IMR-90 (cell line): ENCODE results near the gene SH3TC1. TPM values are rescaled to one million over a fixed set of nuclear protein-coding genes. Genes with fewer than 3 reads are reported as not detected.
A peak's percentile ranks its signal among the peaks of the same experiment; 100 is the strongest.

Experiments
- ATAC-seq: fragments of 200-7000 bp; cut with Tn5 transposase; 2 replicates; pipeline ENCODE4 v1.9.1; 2020; ENCODE audit warnings: low read depth, mild to moderate bottlenecking, moderate library complexity
- BruUV-seq: library from RNA; stranded (reverse); fragments of 400-500 nt; replicated peaks from 2 replicates; lab custom pipeline; 2021; lab: Mats Ljungman, UMichigan
- CTCF ChIA-PET: fragments of 300-600 bp; formaldehyde crosslinking; extraction: SDS; loops from one replicate; lab custom pipeline; 2021; ENCODE audit warnings: antibody characterized with exemption; lab: Yijun Ruan, JAX
- POLR2A ChIA-PET: fragments of 300-600 bp; sonication (Branson Sonifier 250); formaldehyde crosslinking; loops from one replicate; lab custom pipeline; 2022; ENCODE audit warnings: antibody characterized with exemption; ENCODE audit not compliant: unreplicated experiment; lab: Charles Lee
- DNase-seq: peaks from one replicate; pipeline ENCODE4 v3.0.0; 2013
- H2AFZ ChIP-seq: replicated peaks from 2 replicates; pipeline ENCODE3; 2013; ENCODE audit warnings: low read length, mild to moderate bottlenecking; ENCODE audit not compliant: poor library complexity
- H2AK5ac ChIP-seq: 2 replicates; pipeline ENCODE4 v1.6.1; 2013; ENCODE audit warnings: low read depth, low read length, inconsistent platforms
- H2AK9ac ChIP-seq: replicated peaks from 2 replicates; pipeline ENCODE3; 2013; ENCODE audit warnings: mild to moderate bottlenecking, low read depth, low read length, moderate library complexity; ENCODE audit not compliant: poor library complexity
- H2BK120ac ChIP-seq: 2 replicates; pipeline ENCODE4 v1.6.1; 2013; ENCODE audit warnings: low read depth, low read length, inconsistent platforms
- H2BK15ac ChIP-seq: 3 replicates; pipeline ENCODE4 v1.6.1; 2013; ENCODE audit warnings: low read depth, low read length, inconsistent platforms
- H2BK20ac ChIP-seq: 2 replicates; pipeline ENCODE4 v1.6.1; 2013; ENCODE audit warnings: low read depth, mild to moderate bottlenecking, inconsistent platforms, low read length, moderate library complexity
- H2BK5ac ChIP-seq: 2 replicates; pipeline ENCODE4 v1.6.1; 2013; ENCODE audit warnings: mild to moderate bottlenecking, low read depth, low read length, inconsistent platforms; ENCODE audit not compliant: poor library complexity, severe bottlenecking
- H3K14ac ChIP-seq: replicated peaks from 2 replicates; pipeline ENCODE4 v1.6.1; 2013; ENCODE audit warnings: low read depth, low read length, inconsistent platforms
- H3K18ac ChIP-seq: 2 replicates; pipeline ENCODE4 v1.6.1; 2013; ENCODE audit warnings: low read depth, low read length, control low read depth
- H3K23ac ChIP-seq: 2 replicates; pipeline ENCODE4 v1.6.1; 2013; ENCODE audit warnings: low read depth, low read length, inconsistent platforms
- H3K27ac ChIP-seq: 2 replicates; pipeline ENCODE4 v1.5.1; 2013; ENCODE audit warnings: mild to moderate bottlenecking, control low read depth, low read length; ENCODE audit not compliant: insufficient read depth
- H3K27me3 ChIP-seq: 2 replicates; pipeline ENCODE4 v1.6.1; 2013; ENCODE audit warnings: low read length; ENCODE audit not compliant: control insufficient read depth, insufficient read depth
- H3K36me3 ChIP-seq: 2 replicates; pipeline ENCODE4 v1.6.1; 2013; ENCODE audit warnings: low read length, mixed read lengths; ENCODE audit not compliant: control insufficient read depth, insufficient read depth
- H3K4ac ChIP-seq: 2 replicates; pipeline ENCODE4 v1.6.1; 2013; ENCODE audit warnings: low read depth, low read length, inconsistent platforms
- H3K4me1 ChIP-seq: 2 replicates; pipeline ENCODE4 v1.6.1; 2013; ENCODE audit warnings: low read length, mixed read lengths; ENCODE audit not compliant: control insufficient read depth, insufficient read depth
- H3K4me2 ChIP-seq: 2 replicates; pipeline ENCODE4 v1.6.1; 2013; ENCODE audit warnings: low read depth, mild to moderate bottlenecking, control low read depth, low read length, moderate library complexity
- H3K4me3 ChIP-seq: 2 replicates; pipeline ENCODE4 v1.5.1; 2013; ENCODE audit warnings: low read depth, mild to moderate bottlenecking, control low read depth, low read length, moderate library complexity; ENCODE audit not compliant: insufficient read depth
- H3K56ac ChIP-seq: 2 replicates; pipeline ENCODE4 v1.6.1; 2013; ENCODE audit warnings: low read length, inconsistent platforms; ENCODE audit not compliant: insufficient read depth; ENCODE audit errors: extremely low read depth
- H3K79me1 ChIP-seq, 2 experiments: 2 replicates each; pipeline ENCODE4 v1.6.1; 2013; ENCODE audit warnings: low read length in 2 of 2, inconsistent platforms in 1 of 2, low read depth in 1 of 2
- H3K9ac ChIP-seq: 2 replicates; pipeline ENCODE4 v1.6.1; 2013; ENCODE audit warnings: low read depth, low read length, control low read depth
- H3K9me1 ChIP-seq: 2 replicates; pipeline ENCODE4 v1.6.1; 2013; ENCODE audit warnings: low read length, inconsistent platforms; ENCODE audit not compliant: insufficient read depth
- H3K9me3 ChIP-seq: 2 replicates; pipeline ENCODE4 v1.6.1; 2013; ENCODE audit warnings: low read length; ENCODE audit not compliant: control insufficient read depth, insufficient read depth
- H4K20me1 ChIP-seq: 2 replicates; pipeline ENCODE4 v1.6.1; 2013; ENCODE audit warnings: low read length, inconsistent platforms; ENCODE audit not compliant: insufficient read depth
- H4K5ac ChIP-seq: 2 replicates; pipeline ENCODE4 v1.6.1; 2013; ENCODE audit warnings: mild to moderate bottlenecking, low read depth, low read length, control low read depth
- H4K8ac ChIP-seq, 2 experiments: 2 replicates each; pipeline ENCODE4 v1.6.1; 2013; ENCODE audit warnings: low read depth in 2 of 2, low read length in 2 of 2, control low read depth in 1 of 2, inconsistent platforms in 1 of 2
- H4K91ac ChIP-seq: 2 replicates; pipeline ENCODE4 v1.6.1; 2013; ENCODE audit warnings: low read depth, low read length, inconsistent platforms; ENCODE audit not compliant: insufficient read depth
- BHLHE40 ChIP-seq: fragments of 150-350 bp; IDR thresholded peaks from 2 replicates; pipeline ENCODE4 v1.6.1; 2016; ENCODE audit warnings: mild to moderate bottlenecking, low read depth, low read length
- CEBPB ChIP-seq: IDR thresholded peaks from 2 replicates; pipeline ENCODE4 v1.6.1; 2012; ENCODE audit warnings: low read depth, low read length, improper control_type of control experiment
- CHD1 ChIP-seq: IDR thresholded peaks from 2 replicates; pipeline ENCODE4 v1.6.1; 2012; ENCODE audit warnings: low read depth, low read length, improper control_type of control experiment
- ELK1 ChIP-seq: fragments of 150-350 bp; IDR thresholded peaks from 2 replicates; pipeline ENCODE4 v1.6.1; 2016; ENCODE audit warnings: low read depth, mild to moderate bottlenecking, low read length, moderate library complexity, borderline replicate concordance
- FOS ChIP-seq: fragments of 150-350 bp; IDR thresholded peaks from 2 replicates; pipeline ENCODE4 v1.6.1; 2016; ENCODE audit warnings: low read depth, low read length
- MAZ ChIP-seq: IDR thresholded peaks from 2 replicates; pipeline ENCODE4 v1.6.1; 2012; ENCODE audit warnings: low read depth, mild to moderate bottlenecking, low read length, improper control_type of control experiment, moderate library complexity, borderline replicate concordance
- MXI1 ChIP-seq: IDR thresholded peaks from 2 replicates; pipeline ENCODE4 v1.6.1; 2012; ENCODE audit warnings: low read depth, mild to moderate bottlenecking, low read length, moderate library complexity, borderline replicate concordance
- NFE2L2 ChIP-seq: fragments of 150-350 bp; IDR thresholded peaks from 2 replicates; pipeline ENCODE4 v1.6.1; 2016; ENCODE audit warnings: low read depth, mild to moderate bottlenecking, low read length
- RAD21 ChIP-seq: IDR thresholded peaks from 2 replicates; pipeline ENCODE4 v1.6.1; 2012; ENCODE audit warnings: low read length, improper control_type of control experiment
- RFX5 ChIP-seq: IDR thresholded peaks from 2 replicates; pipeline ENCODE4 v1.8.0; 2012; ENCODE audit warnings: low read depth, mild to moderate bottlenecking, low read length, moderate library complexity
- SMC3 ChIP-seq: fragments of 150-350 bp; IDR thresholded peaks from 2 replicates; pipeline ENCODE4 v1.6.1; 2016; ENCODE audit warnings: low read depth, mild to moderate bottlenecking, antibody characterized with exemption, low read length, moderate library complexity
- USF2 ChIP-seq: fragments of 150-350 bp; IDR thresholded peaks from 2 replicates; pipeline ENCODE4 v1.6.1; 2017; ENCODE audit warnings: mild to moderate bottlenecking, antibody characterized with exemption, low read length, low read depth
- WGBS, 2 experiments: methylation state at CpG; one replicate each; pipeline versions ENCODE4 v1.1.5 to v1.1.7; 2013; ENCODE audit warnings: missing lambda C conversion rate in 2 of 2; ENCODE audit not compliant: insufficient read length in 1 of 2; ENCODE audit errors: extremely low coverage in 2 of 2; 5-methylcytosine and 5-hydroxymethylcytosine counted together
- dilution Hi-C: fragments of 300-500 bp; cut with HindIII; formaldehyde crosslinking; loops from one replicate; pipeline ENCODE4 v1.14.3; 2018; ENCODE audit warnings: low sequenced_read_pairs; ENCODE audit not compliant: unreplicated experiment
- in situ Hi-C: fragments of 300-500 bp; cut with MboI; formaldehyde crosslinking; loops from 3 replicates; pipeline ENCODE4 v1.14.3; 2019; ENCODE audit warnings: low sequenced_read_pairs, inconsistent platforms, mixed read lengths
- intact Hi-C: fragments of 100-400 bp; cut with micrococcal nuclease; formaldehyde crosslinking; loops from 2 replicates; pipeline ENCODE4 v1.10.0; 2022
- polyA plus RNA-seq, 3 experiments: library from polyadenylated mRNA; depleted of rRNA; stranded (reverse); fragments of >200 nt; gene quantifications; 2 replicates each; pipeline ENCODE4 v1.2.3, GENCODE V29; 2012; ENCODE audit warnings: low replicate concordance in 1 of 3
- total RNA-seq: library from RNA; depleted of rRNA; stranded (reverse); fragments of >200 nt; gene quantifications from 2 replicates; pipeline ENCODE4 v1.2.3, GENCODE V29; 2012

The SH3TC1 gene
- total and polyA plus RNA-seq, 2 of the 4 experiments (the other 2 are of a cell fraction) = 1.6 to 2.2 TPM

GRCh38 chr4:8269535-8270417 is 70.7 kb downstream of the SH3TC1 start, which contains the start of gene HTRA3 (continued):
- TF ChIP-seq CEBPB (no peak), FOS (no peak), RAD21 (no peak)

GRCh38 chr4:8270418-8270771 is 71.3 kb downstream of the SH3TC1 start:
- 64% methylated on average over 4 of the region's 11 CpGs; no CpG with 5 or more reads in 1 of the 2 experiments for WGBS, 2 experiments
- no peak overlapping the region for H3K18ac ChIP-seq
- H3K27me3 ChIP-seq = peaks cover 9% of the 10 kb centered on the region
- POLR2A ChIA-PET = no interaction called here
- H3K4me3 ChIP-seq = no peak overlapping the region
- H3K4ac ChIP-seq = no peak overlapping the region
- no peak overlapping the region; the same call in 1 of the 2 replicates for H4K91ac ChIP-seq
- H2AFZ ChIP-seq = no peak overlapping the region
- no peak overlapping the region for H3K14ac ChIP-seq
- in situ Hi-C loops = no loop called here
- peak overlapping the region; percentile 3; the same call in 1 of the 2 replicates for H3K23ac ChIP-seq
- H3K9ac ChIP-seq = no peak overlapping the region
- peaks cover 6% of the 10 kb centered on the region; the same call in 1 of the 2 replicates for H3K9me1 ChIP-seq
- no peak for ATAC-seq
- no peak for DNase-seq
- intact Hi-C loops = no loop called here
- H4K8ac ChIP-seq = peak overlapping the region in 1 of 2 experiments; percentile 13; a peak in 1 of 4 replicates
- H2BK20ac ChIP-seq = no peak overlapping the region
- H4K5ac ChIP-seq = no peak overlapping the region
- no peak overlapping the region for H2BK120ac ChIP-seq
- H2BK5ac ChIP-seq = no peak overlapping the region
- no peaks in the 10 kb centered on the region for H3K9me3 ChIP-seq
- dilution Hi-C loops = no loop called here
- CTCF ChIA-PET = no interaction called here
- no peak overlapping the region for H3K27ac ChIP-seq
- peaks cover 0 to 17% of the 10 kb centered on the region in 2 experiments; a peak in 2 of 4 replicates for H3K79me1 ChIP-seq
- peak overlapping the region; percentile 17; the same call in 1 of the 2 replicates for H3K4me2 ChIP-seq
- H3K56ac ChIP-seq = no peak overlapping the region
- BruUV-seq = no TSS peak
- H4K20me1 ChIP-seq = peaks cover 7% of the 10 kb centered on the region
- no peak overlapping the region; the same call in 1 of the 2 replicates for H2AK5ac ChIP-seq
- peak overlapping the region; percentile 42 for H2AK9ac ChIP-seq
- no peaks in the 10 kb centered on the region for H3K36me3 ChIP-seq
- peaks cover 14% of the 10 kb centered on the region for H3K4me1 ChIP-seq
- no peak overlapping the region for H2BK15ac ChIP-seq
- TF ChIP-seq CHD1 = no peak
- no peak for TF ChIP-seq RAD21
- TF ChIP-seq ELK1 = no peak
- no peak for TF ChIP-seq FOS
- no peak for TF ChIP-seq NFE2L2
- TF ChIP-seq MXI1 = no peak
- no peak for TF ChIP-seq USF2
- TF ChIP-seq SMC3 = no peak
- TF ChIP-seq MAZ = no peak
- no peak for TF ChIP-seq BHLHE40
- no peak for TF ChIP-seq RFX5
